IPS DF 19.7 (cell line): ENCODE measurements around the gene STAC3.
"Not testable (repeated sequence)": the region's sequence is repeated elsewhere in the genome, so short reads cannot be mapped to it uniquely, and the experiment has no call there.

Experiments
- DNase-seq: peaks from one replicate; pipeline ENCODE4 v3.0.0-alpha.2; 2013; ENCODE audit warnings: low read depth, low spot score

Gene STAC3

DNA sequence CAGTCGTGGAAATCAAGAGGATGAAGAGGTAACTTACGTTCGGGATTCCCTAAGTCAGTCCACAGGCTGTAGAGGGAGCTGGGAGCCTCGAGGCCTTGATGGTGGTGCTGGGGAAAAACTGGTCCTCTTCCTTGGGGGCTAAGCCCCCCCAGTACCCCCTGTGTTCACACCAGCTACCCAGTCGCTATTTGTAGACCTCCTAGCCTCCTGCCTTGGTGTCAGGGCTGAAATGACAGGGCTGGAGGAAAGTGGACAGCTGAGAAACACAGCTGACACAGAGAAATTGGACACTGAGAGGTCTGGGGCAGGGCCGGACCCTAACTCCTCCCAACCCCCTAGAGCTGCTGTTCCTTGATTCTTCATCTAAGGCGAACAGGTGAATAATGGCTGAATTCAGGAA, at the start of gene STAC3:
Gene STAC3, minus strand, starts transcription at position 232 of the 400 bp plus-strand sequence. CDS start 1,551 bp downstream, outside the sequence.
- DNase-seq, result no peak

GRCh38 chr12:57299514-57300016, 48.6 kb upstream of the STAC3 start:
- DNase-seq, result no peak

- DNase-seq, result no peak
These were observed 45.3 kb upstream of the STAC3 start for GRCh38 chr12:57296291-57296690.

- not testable (repeated sequence) for DNase-seq
These were observed 31.1 kb upstream of the STAC3 start for GRCh38 chr12:57282073-57282472.

DNA sequence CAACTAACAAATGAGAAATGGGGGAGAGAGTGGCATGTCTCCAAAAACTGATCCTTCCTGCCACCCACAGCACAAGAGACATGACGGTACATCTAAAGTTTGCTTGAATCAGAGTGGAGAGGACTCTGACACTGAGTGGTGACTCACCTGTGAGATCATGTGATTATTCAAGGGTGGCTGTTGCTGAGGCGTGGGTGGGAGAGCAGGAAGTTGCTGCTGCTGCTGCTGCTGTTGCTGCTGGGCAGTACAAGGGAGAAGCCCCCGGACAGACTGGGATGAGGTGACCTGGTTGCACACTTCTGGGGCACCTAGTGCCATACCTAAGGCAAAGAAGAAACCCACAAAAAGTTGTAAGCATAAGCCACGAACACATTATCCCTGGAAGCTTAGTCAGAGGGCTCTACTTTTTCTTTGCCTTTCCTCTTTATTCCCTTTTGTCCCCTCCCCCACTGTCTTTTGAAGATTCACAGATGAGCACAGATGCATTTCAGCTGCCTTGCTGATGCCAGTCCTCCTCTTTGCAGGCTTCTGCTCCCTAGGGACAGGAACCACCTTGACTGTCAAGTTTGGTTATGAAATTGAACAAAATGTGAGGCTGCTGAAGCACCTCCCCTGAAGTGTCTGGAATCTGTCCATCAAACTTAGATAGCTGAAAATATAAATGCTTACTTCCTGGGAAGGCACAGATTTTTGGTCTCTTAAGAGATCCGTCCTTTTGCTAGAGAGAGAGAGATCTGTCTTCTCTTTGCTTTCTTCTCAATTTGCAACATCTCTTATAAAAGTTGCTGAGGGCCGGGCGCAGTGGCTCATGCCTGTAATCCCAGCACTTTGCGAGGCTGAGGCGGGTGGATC, 29.4 kb upstream of the STAC3 start:
- DNase-seq, result no peak

GRCh38 chr12:57278465-57279381, 27.7 kb upstream of the STAC3 start:
- no peak for DNase-seq

DNA sequence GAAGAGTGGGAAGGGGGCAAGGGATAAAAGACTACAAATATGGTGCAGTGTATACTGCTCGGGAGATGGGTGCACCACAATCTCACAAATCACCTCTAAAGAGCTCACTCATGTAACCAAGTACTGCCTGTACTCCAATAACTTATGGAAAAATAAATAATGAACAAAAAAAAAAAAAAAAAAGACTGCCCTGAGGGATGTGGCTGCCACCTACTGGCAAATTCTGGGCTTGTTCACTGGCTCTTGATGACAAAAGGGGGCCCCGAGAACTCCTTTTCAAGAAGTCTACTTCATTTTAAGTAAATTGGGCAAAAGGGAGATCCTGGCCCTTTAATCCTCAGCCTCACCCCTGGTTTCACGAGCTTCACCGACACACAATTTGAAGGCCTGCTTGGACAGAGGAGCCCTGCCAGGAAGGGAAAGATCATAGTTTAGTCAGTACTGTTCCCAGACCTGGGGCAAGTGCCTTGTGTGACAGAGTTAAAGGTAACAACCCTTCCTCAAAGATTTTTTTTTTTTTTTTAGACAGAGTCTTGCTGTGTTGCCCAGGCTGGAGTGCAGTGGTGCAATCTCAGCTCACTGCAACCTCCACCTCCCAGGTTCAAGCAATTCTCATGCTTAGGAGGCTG, 26.1 kb upstream of the STAC3 start:
- no peak for DNase-seq

DNA sequence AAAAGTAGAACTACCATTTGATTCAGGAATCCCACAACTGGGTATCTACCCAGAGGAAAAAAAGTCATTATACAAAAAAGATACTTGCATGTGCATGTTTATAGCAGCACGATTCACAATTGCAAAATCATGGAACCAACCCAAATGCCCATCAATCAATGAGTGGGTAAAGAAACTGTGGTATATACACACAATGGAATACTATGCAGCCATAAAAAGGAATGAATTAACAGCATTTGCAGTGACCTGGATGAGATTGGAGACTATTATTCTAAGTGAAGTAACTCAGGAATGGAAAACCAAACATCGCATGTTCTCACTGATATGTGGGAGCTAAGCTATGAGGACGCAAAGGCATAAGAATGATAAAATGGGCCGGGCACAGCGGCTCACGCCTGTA, 25.2 kb upstream of the STAC3 start:
- not testable (repeated sequence) for DNase-seq

- no peak for DNase-seq
These were observed 22.5 kb upstream of the STAC3 start for GRCh38 chr12:57273516-57273915.

DNA sequence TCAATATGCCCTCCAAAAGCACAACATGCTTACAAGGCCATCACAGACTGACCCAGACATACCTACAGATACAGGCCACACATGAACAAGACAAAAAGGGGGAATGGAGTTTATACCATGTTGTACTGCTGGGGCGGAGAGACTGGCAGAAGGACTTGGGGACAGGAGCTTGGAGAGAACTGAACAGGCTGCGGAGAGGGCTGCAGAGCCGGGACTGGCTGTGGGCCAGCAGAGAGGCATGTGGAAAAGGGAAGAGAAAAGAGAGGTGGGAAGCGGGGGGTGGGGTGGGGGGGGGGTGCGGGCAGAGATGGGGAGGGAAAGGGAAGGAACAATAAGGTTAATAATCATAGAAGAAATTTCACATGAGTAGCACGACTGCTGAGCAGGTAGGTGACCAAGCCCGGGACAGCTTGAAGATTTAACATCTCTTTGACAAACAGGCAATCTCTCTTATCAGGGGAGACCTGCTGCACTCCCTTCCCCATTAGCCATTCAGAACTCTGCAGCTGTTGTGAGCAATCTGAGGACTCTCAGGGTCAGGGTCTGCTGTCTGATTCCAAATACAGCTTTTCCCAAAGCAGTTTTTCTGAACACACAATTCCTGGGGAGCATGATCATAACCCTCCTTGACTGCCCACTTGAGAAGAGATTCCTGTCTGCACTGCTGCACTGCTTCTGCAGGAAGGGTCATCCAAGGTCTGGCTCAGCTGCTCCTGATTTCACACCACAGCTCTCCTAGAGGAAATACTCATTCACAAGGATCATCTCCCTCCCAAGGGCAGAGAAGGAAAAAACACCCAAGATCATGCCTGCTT, 21.6 kb upstream of the STAC3 start:
- DNase-seq, result no peak

DNA sequence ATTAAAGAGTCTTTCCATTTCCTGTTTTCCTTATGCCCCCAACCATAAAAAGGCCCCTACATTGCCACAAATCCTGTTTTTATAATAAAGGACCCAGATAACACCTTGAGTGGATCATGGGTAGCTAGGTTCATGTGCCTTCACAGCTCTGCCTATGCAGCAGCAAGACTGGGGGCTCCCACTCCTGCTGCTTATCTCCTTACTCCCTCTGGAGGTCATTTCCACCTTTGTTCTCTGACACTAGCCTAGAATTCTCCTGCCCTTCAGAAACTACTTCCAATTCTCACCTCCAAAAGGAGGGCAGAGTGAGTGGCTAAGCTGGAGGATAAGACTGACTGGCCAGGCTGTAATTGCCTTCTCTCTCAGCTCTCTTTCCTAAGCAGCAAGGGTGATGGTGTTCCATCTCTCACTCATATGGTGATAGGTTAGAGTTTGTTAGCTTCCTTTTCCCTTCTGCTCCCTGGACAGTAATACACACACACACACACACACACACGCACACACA, 20.0 kb upstream of the STAC3 start:
- no peak for DNase-seq

DNA sequence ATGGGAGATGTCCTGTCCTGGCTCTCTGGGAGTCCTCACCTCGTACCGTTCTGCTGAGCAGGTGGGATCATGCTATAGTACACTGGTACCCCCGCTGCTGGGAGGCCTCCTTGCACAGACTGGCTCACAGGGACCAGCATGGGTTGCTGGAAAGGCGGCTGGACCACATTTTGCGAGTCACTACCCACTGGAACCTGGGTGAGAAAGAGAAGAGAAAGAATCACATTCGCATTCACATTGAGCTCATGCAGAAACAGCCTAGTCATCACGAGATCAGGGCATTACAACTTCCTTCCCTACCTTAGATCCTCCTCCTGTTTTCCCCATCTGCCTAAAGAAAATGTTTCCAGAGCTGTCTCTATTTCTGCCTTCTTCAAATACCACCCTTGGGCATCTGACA, 17.3 kb upstream of the STAC3 start:
- DNase-seq, result no peak

DNA sequence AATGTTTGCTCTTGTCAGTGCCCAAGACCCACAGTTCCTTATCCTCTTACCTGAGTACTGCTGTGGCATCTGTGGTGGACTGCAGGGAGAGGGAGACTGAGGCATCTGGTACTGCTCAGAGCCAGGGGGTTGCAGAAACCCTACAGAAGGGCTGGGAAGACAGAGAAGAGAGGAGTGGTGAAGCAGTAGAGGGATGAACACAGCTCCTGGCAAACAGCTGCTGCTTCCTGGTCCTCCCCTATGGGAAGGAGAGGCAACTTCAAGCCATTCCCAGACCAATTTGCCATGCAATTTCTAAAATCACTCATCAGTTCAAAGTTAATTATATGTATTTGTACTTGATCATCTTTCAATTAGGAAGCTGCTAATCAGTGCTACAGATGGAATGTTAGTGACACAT, 15.7 kb upstream of the STAC3 start:
- no peak for DNase-seq

- DNase-seq, result no peak
These were observed 12.1 kb upstream of the STAC3 start for GRCh38 chr12:57263096-57263495.

DNA sequence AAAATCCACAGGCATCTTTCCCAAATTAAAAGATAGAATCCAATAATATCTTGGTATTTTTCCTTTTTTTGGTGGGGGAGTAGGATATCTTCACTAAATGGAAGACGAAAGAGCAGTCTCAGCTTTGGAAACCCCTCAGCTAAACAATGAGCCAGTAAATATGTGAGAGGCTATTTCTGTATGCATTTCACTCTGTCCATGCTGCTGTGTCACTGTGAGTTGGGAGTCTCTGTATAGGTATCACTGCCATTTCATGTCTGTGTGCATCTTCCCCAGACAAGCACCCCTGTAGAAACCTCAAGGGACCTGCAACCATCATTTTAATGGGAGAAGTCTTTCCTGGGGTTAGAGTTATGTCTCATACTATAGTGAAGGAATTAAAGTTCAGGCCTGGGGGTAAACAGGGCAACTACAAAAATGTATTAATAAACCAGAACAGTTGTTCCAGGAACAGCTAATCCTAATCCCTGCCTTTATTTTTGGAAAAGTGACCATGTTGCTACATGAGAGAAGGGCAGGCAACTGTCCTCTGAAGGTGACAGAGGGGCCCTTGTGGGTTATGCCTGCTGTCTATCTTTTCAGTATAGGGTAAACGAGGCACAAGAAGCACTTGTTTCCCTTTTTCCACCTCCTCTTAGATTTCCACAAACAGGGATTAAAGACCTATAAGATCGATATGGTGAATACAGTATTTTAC, 11.3 kb upstream of the STAC3 start:
- DNase-seq, result no peak

- DNase-seq, result no peak
These were observed 10.5 kb upstream of the STAC3 start for GRCh38 chr12:57261428-57261865.

DNA sequence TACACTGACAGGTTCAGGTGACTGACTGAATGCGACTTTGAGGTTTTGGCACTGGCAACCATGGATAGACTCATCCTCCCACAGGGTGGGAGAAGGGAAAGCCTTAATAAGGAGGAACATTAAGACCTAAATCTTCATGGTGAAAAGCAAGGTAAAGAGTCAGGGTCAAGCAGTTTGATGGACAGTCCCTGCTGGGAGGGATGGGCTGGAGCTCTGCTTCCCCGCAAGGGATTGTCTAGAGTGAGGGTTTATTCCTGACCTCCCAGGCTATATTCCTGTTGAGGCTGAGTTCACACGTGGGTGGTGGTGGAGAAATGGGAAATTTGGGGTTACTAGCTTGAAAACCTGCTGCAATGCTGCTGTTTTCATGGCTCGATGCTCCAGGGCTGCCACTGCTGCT, 9.4 kb upstream of the STAC3 start:
- no peak for DNase-seq

- no peak for DNase-seq
These were observed 8.3 kb upstream of the STAC3 start for GRCh38 chr12:57258977-57259970.

GRCh38 chr12:57255916-57256315, 4.9 kb upstream of the STAC3 start:
- no peak for DNase-seq
